HEK293 (cell line): ENCODE measurements around the gene BRSK1.
A peak's percentile ranks its signal among the peaks of the same experiment; 100 is the strongest.

Experiments used
- GLIS2 ChIP-seq: fragments of 450-650 bp; formaldehyde crosslinking; IDR thresholded peaks from 2 replicates; pipeline ENCODE4 v1.5.1; 2016; ENCODE audit warnings: missing biosample characterization, missing genetic modification characterization
- HOXA7 ChIP-seq: sonication (generic); formaldehyde crosslinking; IDR thresholded peaks from 2 replicates; pipeline ENCODE4 v1.8.1; 2022; ENCODE audit warnings: missing genetic modification reagents, borderline replicate concordance
- KLF17 ChIP-seq: fragments of 450-650 bp; formaldehyde crosslinking; IDR thresholded peaks from 2 replicates; pipeline ENCODE4 v1.5.1; 2016; ENCODE audit warnings: missing biosample characterization, missing genetic modification characterization
- OSR2 ChIP-seq: fragments of 450-650 bp; formaldehyde crosslinking; IDR thresholded peaks from 2 replicates; pipeline ENCODE4 v1.5.1; 2016; ENCODE audit warnings: missing biosample characterization, missing genetic modification characterization
- OVOL3 ChIP-seq: fragments of 450-650 bp; formaldehyde crosslinking; IDR thresholded peaks from 2 replicates; pipeline ENCODE4 v1.5.1; 2016; ENCODE audit warnings: missing biosample characterization, missing genetic modification characterization
- SETDB1 ChIP-seq: IDR thresholded peaks from one replicate; pipeline ENCODE4 v1.6.1; 2017; ENCODE audit warnings: mild to moderate bottlenecking, low read length, moderate library complexity, mixed read lengths; ENCODE audit not compliant: insufficient read length
- ZBTB10 ChIP-seq: fragments of 450-650 bp; formaldehyde crosslinking; IDR thresholded peaks from 2 replicates; pipeline ENCODE4 v1.5.1; 2016; ENCODE audit warnings: missing biosample characterization, missing genetic modification characterization
- ZFP41 ChIP-seq: fragments of 450-650 bp; formaldehyde crosslinking; IDR thresholded peaks from 2 replicates; pipeline ENCODE4 v1.5.1; 2016; ENCODE audit warnings: missing biosample characterization, missing genetic modification characterization, borderline replicate concordance
- ZNF10 ChIP-seq: fragments of 450-650 bp; formaldehyde crosslinking; IDR thresholded peaks from 2 replicates; pipeline ENCODE4 v1.5.1; 2017; ENCODE audit warnings: missing biosample characterization, missing genetic modification characterization
- ZNF155 ChIP-seq: fragments of 450-650 bp; formaldehyde crosslinking; IDR thresholded peaks from 2 replicates; pipeline ENCODE4 v1.5.1; 2016; ENCODE audit warnings: missing biosample characterization, missing genetic modification characterization
- ZNF16 ChIP-seq: fragments of 450-650 bp; formaldehyde crosslinking; IDR thresholded peaks from 2 replicates; pipeline ENCODE4 v1.5.1; 2016; ENCODE audit warnings: low read depth, missing biosample characterization, missing genetic modification characterization
- ZNF18 ChIP-seq: fragments of 450-650 bp; formaldehyde crosslinking; IDR thresholded peaks from 2 replicates; pipeline ENCODE4 v1.5.1; 2016; ENCODE audit warnings: missing biosample characterization, missing genetic modification characterization
- ZNF2 ChIP-seq: fragments of 450-650 bp; formaldehyde crosslinking; IDR thresholded peaks from 2 replicates; pipeline ENCODE4 v1.5.1; 2016; ENCODE audit warnings: missing biosample characterization, missing genetic modification characterization
- ZNF335 ChIP-seq: fragments of 450-650 bp; formaldehyde crosslinking; conservative IDR thresholded peaks from 2 replicates; pipeline ENCODE4 v1.5.1; 2016; ENCODE audit warnings: missing biosample characterization, missing genetic modification characterization
- ZNF366 ChIP-seq: fragments of 450-650 bp; formaldehyde crosslinking; conservative IDR thresholded peaks from 2 replicates; pipeline ENCODE4 v1.5.1; 2016; ENCODE audit warnings: missing biosample characterization, missing genetic modification characterization
- ZNF391 ChIP-seq: fragments of 450-650 bp; formaldehyde crosslinking; IDR thresholded peaks from 2 replicates; pipeline ENCODE4 v1.5.1; 2016; ENCODE audit warnings: low read depth, missing biosample characterization, missing genetic modification characterization, borderline replicate concordance
- ZNF404 ChIP-seq: fragments of 450-650 bp; formaldehyde crosslinking; IDR thresholded peaks from 2 replicates; pipeline ENCODE4 v1.5.1; 2017; ENCODE audit warnings: missing biosample characterization, missing genetic modification characterization
- ZNF530 ChIP-seq: fragments of 450-650 bp; formaldehyde crosslinking; IDR thresholded peaks from 2 replicates; pipeline ENCODE4 v1.5.1; 2016; ENCODE audit warnings: low read depth, missing biosample characterization, missing genetic modification characterization
- ZNF596 ChIP-seq: fragments of 450-650 bp; IDR thresholded peaks from 2 replicates; pipeline ENCODE4 v1.5.0; 2018; ENCODE audit warnings: missing biosample characterization, mild to moderate bottlenecking, missing genetic modification characterization, moderate library complexity
- ZNF626 ChIP-seq: fragments of 450-650 bp; sonication (Bioruptor Pico); formaldehyde crosslinking; IDR thresholded peaks from 2 replicates; pipeline ENCODE4 v1.5.1; 2018; ENCODE audit warnings: missing biosample characterization, missing genetic modification characterization, inconsistent platforms
- ZNF701 ChIP-seq: fragments of 450-650 bp; formaldehyde crosslinking; IDR thresholded peaks from 2 replicates; pipeline ENCODE4 v1.5.1; 2016; ENCODE audit warnings: missing biosample characterization, missing genetic modification characterization
- ZNF707 ChIP-seq: fragments of 450-650 bp; formaldehyde crosslinking; IDR thresholded peaks from 2 replicates; pipeline ENCODE4 v1.5.1; 2016; ENCODE audit warnings: missing biosample characterization, missing genetic modification characterization
- ZNF792 ChIP-seq: fragments of 450-650 bp; formaldehyde crosslinking; IDR thresholded peaks from 2 replicates; pipeline ENCODE4 v1.5.1; 2016; ENCODE audit warnings: missing biosample characterization, missing genetic modification characterization
- ZNF830 ChIP-seq: fragments of 450-650 bp; IDR thresholded peaks from 2 replicates; pipeline ENCODE4 v1.5.0; 2018; ENCODE audit warnings: missing biosample characterization, missing genetic modification characterization, low read depth, mild to moderate bottlenecking, moderate library complexity
- ZSCAN23 ChIP-seq: fragments of 450-650 bp; formaldehyde crosslinking; IDR thresholded peaks from 2 replicates; pipeline ENCODE4 v1.5.1; 2016; ENCODE audit warnings: missing biosample characterization, missing genetic modification characterization
- ZXDB ChIP-seq: fragments of 450-650 bp; formaldehyde crosslinking; IDR thresholded peaks from 2 replicates; pipeline ENCODE4 v1.5.1; 2016; ENCODE audit warnings: missing biosample characterization, missing genetic modification characterization
- TF ChIP-seq, protein P1 (sequence below): fragments of 450-650 bp; formaldehyde crosslinking; IDR thresholded peaks from 2 replicates; pipeline ENCODE4 v1.5.1; 2016; ENCODE audit warnings: missing biosample characterization, missing genetic modification characterization
- TF ChIP-seq, protein P2 (sequence below): fragments of 450-650 bp; formaldehyde crosslinking; IDR thresholded peaks from 2 replicates; pipeline ENCODE4 v1.5.1; 2016; ENCODE audit warnings: missing biosample characterization, missing genetic modification characterization
- TF ChIP-seq, protein P3 (sequence below): fragments of 450-650 bp; formaldehyde crosslinking; IDR thresholded peaks from 2 replicates; pipeline ENCODE4 v1.5.1; 2016; ENCODE audit warnings: missing biosample characterization, missing genetic modification characterization
- TF ChIP-seq, protein P4 (sequence below): fragments of 450-650 bp; formaldehyde crosslinking; IDR thresholded peaks from 2 replicates; pipeline ENCODE4; 2016; ENCODE audit warnings: missing biosample characterization, missing genetic modification characterization

The BRSK1 gene

GRCh38 chr19:55258828-55259539, 24.8 kb upstream of the BRSK1 start, which contains the start of gene PPP6R1 (continued):
- TF ChIP-seq KLF17 (tag by site-specific recombination) (peak; percentile 95), ZNF404 (tag by site-specific recombination) (no peak), ZNF335 (tag by site-specific recombination) (peak; percentile 84), ZNF530 (tag by site-specific recombination) (no peak), ZNF701 (tag by site-specific recombination) (no peak), ZNF626 (peak; percentile 94; the same call in 1 of the 2 replicates), SETDB1 (no peak), HOXA7 (CRISPR knock-in tag) (no peak), ZFP41 (no peak), ZNF366 (tag by site-specific recombination) (peak; percentile 80), ZNF18 (tag by site-specific recombination) (no peak), OSR2 (tag by site-specific recombination) (no peak), ZNF2 (peak; percentile 74; the same call in 1 of the 2 replicates), ZNF707 (tag by site-specific recombination) (no peak), ZNF391 (peak; percentile 91; the same call in 1 of the 2 replicates), ZNF16 (tag by site-specific recombination) (no peak), OVOL3 (peak; percentile 59), GLIS2 (tag by site-specific recombination) (peak; percentile 96), ZNF155 (tag by site-specific recombination) (no peak), ZNF10 (tag by site-specific recombination) (0 out of 2 replicates have a peak, but pooled peaks have one; percentile 39), ZBTB10 (peak; percentile 82), ZNF830 (tag by site-specific recombination) (no peak), ZNF792 (tag by site-specific recombination) (peak; percentile 77; the same call in 1 of the 2 replicates), ZNF596 (tag by site-specific recombination) (no peak), ZXDB (tag by site-specific recombination) (peak; percentile 93), ZSCAN23 (tag by site-specific recombination) (peak; percentile 79)
- TF ChIP-seq, protein P1, sequence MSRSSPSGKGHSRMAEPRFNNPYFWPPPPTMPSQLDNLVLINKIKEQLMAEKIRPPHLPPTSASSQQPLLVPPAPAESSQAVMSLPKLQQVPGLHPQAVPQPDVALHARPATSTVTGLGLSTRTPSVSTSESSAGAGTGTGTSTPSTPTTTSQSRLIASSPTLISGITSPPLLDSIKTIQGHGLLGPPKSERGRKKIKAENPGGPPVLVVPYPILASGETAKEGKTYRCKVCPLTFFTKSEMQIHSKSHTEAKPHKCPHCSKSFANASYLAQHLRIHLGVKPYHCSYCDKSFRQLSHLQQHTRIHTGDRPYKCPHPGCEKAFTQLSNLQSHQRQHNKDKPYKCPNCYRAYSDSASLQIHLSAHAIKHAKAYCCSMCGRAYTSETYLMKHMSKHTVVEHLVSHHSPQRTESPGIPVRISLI (tag by site-specific recombination): no peak
- TF ChIP-seq, protein P2, sequence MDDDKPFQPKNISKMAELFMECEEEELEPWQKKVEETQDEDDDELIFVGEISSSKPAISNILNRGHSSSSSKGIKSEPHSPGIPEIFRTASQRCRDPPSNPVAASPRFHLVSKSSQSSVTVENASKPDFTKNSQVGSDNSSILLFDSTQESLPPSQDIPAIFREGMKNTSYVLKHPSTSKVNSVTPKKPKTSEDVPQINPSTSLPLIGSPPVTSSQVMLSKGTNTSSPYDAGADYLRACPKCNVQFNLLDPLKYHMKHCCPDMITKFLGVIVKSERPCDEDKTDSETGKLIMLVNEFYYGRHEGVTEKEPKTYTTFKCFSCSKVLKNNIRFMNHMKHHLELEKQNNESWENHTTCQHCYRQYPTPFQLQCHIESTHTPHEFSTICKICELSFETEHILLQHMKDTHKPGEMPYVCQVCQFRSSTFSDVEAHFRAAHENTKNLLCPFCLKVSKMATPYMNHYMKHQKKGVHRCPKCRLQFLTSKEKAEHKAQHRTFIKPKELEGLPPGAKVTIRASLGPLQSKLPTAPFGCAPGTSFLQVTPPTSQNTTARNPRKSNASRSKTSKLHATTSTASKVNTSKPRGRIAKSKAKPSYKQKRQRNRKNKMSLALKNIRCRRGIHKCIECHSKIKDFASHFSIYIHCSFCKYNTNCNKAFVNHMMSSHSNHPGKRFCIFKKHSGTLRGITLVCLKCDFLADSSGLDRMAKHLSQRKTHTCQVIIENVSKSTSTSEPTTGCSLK (tag by site-specific recombination): no peak
- TF ChIP-seq, protein P3, sequence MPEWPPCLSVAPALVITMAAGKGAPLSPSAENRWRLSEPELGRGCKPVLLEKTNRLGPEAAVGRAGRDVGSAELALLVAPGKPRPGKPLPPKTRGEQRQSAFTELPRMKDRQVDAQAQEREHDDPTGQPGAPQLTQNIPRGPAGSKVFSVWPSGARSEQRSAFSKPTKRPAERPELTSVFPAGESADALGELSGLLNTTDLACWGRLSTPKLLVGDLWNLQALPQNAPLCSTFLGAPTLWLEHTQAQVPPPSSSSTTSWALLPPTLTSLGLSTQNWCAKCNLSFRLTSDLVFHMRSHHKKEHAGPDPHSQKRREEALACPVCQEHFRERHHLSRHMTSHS (tag by site-specific recombination): no peak
- TF ChIP-seq, protein P4, sequence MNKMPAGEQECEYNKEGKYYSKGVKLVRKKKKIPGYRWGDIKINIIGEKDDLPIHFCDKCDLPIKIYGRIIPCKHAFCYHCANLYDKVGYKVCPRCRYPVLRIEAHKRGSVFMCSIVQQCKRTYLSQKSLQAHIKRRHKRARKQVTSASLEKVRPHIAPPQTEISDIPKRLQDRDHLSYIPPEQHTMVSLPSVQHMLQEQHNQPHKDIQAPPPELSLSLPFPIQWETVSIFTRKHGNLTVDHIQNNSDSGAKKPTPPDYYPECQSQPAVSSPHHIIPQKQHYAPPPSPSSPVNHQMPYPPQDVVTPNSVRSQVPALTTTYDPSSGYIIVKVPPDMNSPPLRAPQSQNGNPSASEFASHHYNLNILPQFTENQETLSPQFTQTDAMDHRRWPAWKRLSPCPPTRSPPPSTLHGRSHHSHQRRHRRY (tag by site-specific recombination): no peak
